Measurements from ENCODE around the gene SUCNR1.

GRCh38 chr3:151864423-151865101 lies 8.9 kb upstream of the SUCNR1 start:
- TF ChIP-seq POLR2AphosphoS5 (IDR thresholded peaks at IDR 0.05) (no peak), POLR2A (IDR thresholded peaks at IDR 0.05) (no peak)
